Stimulated activated CD8-positive, alpha-beta memory T cell treated with anti-CD3 and anti-CD28 coated beads, Interleukin-15, amount 100 ng/mL, for 1 hour (primary cell): Measurements from ENCODE around the gene SETBP1.

Experiments used
- DNase-seq: peaks from one replicate; pipeline ENCODE4 v3.0.0-alpha.2; 2020; ENCODE audit warnings: low read depth

The SETBP1 gene

DNA sequence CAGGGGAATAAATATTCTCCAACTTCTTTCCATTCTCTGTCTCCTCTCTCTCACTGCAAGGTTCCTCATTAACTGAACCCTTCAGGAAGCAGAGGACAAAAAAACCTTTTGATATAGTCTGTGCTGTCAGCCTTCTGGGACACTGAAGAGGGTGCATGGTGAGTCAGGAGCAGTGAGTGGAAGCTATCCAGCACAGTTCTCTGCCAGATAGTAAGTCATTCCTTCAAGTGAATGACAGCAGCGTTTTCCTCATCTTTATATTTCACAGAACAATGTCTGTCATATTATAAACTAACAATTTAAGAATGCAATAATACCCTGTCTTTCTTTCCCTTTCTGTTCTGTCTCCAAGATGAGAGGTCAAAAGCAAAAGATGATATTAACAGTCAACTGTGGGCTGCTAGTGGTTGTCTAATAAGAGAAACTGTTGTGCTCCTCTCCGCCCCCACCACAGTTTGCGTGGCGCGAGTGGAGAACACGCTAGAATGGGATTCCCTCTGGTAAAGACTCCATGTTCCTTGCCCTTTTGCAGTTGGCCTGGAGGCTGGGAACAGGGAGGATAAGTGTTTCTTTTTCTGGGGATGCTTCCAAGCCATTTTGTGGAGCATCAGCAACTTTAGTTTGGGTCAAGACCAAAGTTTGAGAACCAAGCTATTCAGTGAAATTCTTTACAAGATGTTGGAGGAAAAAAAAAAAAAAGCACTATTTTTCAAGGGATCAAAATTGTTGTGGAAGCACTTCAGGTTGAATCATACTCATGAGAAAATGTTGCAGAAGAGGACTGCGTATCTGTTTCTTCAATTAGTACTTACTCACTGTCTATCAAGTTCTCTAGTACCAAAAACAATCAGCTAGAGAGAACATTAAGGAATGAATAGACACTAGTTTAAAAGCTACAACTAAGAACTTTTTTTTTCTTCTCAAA, 430.2 kb downstream of the SETBP1 start:
- DNase-seq = no peak

- DNase-seq = no peak
These were observed 430.8 kb downstream of the SETBP1 start for GRCh38 chr18:45111502-45111848.

GRCh38 chr18:45112682-45113081, 432.0 kb downstream of the SETBP1 start:
- no peak for DNase-seq

DNA sequence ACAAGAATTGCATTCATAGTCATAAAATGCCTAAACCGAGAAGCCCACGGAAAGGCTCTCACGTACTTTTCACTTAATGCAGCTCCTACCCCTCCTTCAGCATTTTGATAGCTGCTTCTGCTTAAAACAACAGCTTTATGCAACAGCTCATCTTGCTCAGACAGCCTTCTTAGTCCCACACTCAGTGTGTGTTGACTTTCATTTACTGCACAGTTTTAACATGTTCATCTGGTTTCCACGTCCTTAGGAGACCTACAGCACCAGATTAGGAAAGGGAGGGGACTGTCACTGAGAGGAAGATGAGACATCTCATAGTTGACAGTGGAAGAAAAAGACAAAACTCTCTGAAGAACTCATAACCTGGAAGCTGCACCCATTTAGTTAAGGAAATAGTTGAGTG, 435.4 kb downstream of the SETBP1 start:
- no peak for DNase-seq
